Uterus (tissue), 2 donors: ENCODE data around the gene DBP.

ENCODE experiments used
- CTCF ChIP-seq, 4 experiments: fragments of 200-600 bp in 2 of 4; fragments of 450-650 bp in 2 of 4; sonication (generic) in 2 of 4; IDR thresholded peaks; one replicate each; pipeline ENCODE4 v1.5.1; 2016 to 2019; ENCODE audit warnings: antibody characterized with exemption in 4 of 4, mild to moderate bottlenecking in 2 of 4, moderate library complexity in 1 of 4
- POLR2A ChIP-seq, 2 donors: fragments of 450-650 bp; IDR thresholded peaks; one replicate each; pipeline ENCODE4 v1.6.1; 2016; ENCODE audit warnings: antibody characterized with exemption in 2 of 2, mild to moderate bottlenecking in 1 of 2, moderate library complexity in 1 of 2

GRCh38 chr19:48637948-48638830, 1.0 kb upstream of the DBP start:
- TF ChIP-seq CTCF (IDR thresholded peaks at IDR 0.05) = no peak
- peak in 1 of 2 donors; percentile 47 for TF ChIP-seq POLR2A (IDR thresholded peaks at IDR 0.05)
